HG03108 (cell line): ENCODE results near the gene MAD1L1.

Source experiments
- ATAC-seq: cut with Tn5 transposase; IDR thresholded peaks from one replicate; pipeline ENCODE4 v1.9.1; 2021; ENCODE audit warnings: moderate library complexity; ENCODE audit not compliant: unreplicated experiment

Gene MAD1L1

DNA sequence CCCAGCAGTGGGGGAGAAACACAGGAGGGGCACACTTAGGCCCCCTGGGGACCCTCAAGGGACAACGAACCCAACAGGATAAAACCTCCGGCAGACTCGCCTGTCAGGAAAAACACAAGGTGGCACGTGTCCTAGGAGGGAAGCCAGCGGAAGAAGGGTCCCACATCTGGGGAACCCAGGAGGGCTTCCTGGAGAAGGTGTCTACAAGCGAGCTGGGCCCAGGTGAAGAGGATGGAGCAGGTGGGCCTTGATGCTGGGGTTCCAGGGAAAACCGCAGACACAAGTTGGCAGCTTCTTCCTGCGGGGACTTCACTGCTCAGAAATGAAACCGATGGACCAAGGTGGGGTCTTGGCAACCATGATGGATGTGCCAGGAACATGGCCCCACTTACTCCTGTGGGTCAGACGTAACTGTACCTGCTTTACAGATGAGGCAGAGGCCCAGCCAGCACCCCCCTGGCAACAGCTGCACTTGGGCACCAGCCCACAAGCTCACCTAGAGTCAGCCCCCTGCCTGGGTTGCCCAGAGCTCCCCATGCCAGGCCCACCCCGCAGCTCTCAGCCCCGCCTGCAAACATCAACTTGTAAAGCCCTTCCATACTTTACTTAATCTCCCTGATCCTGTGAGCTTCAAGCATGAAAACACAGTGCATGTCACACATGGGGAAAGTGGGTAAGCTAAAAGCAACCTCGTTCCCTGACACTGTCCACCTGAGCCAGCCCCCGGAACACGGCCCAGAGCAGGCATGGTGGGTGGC, 337.7 kb downstream of the MAD1L1 start:
- no peak for ATAC-seq

DNA sequence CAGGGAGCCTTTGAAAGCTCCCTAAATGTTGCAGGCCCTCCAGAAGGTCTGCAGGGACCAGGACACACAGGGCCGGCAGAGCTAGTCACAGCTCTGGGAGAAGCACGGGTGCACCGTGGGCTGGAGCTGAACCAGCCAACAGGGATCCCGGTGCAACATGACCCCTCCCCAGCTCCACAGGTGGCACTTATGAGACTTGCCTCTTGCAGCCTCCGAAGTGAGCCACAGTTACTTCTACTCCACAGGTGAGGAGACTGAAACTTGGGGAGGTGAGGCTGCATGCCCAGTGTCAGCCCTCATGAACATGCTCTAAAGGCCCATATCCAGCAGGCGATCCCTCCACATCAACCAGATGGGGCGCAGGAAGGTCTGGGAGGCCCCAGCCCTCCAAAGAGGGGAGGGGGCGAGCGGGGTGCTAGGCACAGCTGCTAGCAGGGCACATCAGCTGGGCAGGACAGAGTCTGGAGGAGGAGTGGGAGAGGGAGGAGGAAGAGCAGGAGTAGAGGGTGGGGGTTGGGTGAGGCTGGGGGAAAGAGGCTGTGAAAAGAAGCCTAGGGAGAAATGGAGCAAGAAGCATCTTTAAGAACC, 338.3 kb downstream of the MAD1L1 start:
- no peak for ATAC-seq

DNA sequence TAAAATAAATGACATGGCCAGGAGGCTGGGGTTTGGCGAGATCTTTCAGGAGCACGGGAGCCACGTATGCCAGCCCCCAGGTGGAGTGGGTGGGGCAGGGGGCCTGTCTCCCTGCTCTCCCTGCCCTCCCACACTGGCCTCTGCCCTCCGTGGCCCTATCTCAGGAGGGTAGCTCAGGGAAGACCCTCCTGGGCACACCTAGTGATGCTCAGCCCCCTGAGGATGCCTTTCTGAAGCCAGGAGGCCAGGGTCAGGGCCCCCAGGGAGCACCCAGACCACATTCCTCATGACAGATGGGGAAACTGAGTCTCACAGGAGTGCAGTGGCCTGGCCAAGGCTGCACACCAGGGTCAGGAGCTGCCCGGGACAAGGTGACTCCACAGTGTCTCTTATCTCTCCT, 339.3 kb downstream of the MAD1L1 start:
- no peak for ATAC-seq

DNA sequence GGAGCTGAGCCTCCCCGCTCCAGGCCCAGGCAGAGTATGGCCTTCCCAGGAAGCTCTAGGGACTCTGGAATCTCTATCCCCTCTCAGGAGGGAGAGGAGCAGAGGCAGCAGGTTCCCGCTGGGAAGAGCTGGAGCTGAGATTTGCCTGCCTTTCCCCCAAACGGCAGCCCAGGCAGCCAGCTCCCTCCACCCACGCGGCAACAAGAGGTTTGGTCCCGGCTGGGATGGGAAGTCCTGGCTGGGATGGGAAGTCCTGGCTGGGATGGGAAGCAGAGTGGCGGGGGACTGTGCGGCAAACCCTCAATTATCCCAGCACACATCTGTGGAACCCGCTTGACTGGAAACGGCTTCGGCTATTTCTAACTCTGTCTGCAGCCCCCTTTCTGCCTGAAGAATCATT, 339.7 kb downstream of the MAD1L1 start:
- no peak for ATAC-seq

DNA sequence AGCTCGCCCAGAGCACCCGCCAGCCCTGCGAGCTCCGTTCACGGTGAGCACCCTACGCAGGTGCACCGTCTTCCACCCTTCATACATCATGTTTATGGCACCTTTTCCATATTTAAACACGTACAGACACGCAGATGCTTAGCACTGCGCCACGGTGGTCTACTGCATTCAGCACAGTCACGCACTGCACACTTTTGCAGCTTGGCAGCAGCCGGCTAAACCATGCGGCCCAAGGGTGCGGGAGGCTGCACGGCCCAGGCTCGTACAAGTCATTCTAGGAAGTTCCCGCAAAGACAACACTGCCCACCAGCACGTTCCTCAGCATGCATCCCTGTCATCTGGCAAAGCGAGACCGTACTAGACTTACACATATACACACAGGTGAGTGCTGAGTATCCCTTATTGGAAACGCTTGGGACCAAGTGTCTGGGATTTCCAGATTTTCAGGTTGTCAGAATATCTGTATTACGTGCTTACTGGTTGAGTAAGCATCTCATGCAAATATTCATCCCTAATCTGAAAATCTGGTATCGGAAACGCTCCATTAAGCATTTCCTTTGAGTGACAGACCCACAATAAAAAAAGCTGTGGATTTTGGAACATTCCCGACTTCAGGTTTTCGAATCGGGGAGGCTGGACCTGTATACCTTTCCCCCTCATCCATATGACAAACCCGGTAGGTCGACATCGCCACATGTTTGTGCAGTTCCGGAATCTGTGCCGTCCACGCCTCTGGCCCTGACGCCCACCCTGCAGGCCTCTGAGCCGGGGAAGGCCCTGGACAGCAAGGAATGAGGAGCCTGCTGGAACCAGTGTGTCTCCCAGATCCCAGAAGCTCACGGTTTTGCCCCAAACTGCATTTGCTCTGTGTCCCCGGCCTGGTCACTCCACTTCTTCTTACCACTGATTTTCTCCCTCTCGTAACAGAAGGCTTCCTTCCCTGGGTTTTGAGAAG, 340.5 kb downstream of the MAD1L1 start:
- no peak for ATAC-seq

DNA sequence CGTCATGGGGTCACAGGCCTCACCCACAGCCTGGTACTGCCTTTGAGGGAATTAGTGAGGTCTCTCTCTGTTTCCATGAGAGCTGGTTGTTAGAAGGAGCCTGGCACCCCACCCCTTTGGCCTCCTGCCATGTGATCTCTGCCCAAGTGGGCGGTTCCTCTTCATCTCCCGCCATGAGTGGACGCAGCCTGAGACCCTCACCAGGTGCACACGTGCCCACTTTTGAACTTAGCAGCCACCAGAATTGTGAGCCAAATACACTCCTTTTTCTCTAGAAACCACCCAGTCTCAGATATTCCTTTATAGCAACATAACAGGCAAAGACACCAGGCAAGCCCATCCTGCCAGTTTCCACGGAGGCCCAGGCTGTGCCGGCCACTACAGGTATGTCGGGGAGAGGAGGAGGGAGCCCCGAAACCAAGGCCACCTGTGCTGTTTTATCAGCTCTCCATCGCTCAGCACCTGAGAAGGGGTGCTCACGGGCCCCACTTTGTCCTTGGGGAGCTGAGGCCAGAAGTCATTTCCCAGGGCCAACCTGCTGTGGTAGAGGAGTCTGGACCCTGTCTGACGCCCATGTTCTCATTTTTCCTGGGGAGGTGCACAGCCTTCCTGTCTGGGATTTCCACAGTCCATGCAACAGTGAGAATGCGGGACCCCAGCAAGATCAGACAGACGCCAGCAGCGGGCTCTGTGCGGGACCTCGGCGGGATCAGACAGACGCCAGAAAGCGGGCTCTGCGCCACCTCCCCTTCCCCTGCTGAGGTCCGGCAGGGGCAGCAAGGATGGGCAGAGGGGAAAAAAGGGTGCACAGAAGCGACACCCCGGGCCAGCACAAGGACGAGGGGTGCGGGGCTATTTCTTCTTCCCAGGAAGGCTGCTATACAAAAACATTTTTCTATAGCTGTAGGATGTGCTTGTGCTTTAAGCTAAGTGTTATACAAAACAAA, 342.2 kb downstream of the MAD1L1 start:
- ATAC-seq = no peak

DNA sequence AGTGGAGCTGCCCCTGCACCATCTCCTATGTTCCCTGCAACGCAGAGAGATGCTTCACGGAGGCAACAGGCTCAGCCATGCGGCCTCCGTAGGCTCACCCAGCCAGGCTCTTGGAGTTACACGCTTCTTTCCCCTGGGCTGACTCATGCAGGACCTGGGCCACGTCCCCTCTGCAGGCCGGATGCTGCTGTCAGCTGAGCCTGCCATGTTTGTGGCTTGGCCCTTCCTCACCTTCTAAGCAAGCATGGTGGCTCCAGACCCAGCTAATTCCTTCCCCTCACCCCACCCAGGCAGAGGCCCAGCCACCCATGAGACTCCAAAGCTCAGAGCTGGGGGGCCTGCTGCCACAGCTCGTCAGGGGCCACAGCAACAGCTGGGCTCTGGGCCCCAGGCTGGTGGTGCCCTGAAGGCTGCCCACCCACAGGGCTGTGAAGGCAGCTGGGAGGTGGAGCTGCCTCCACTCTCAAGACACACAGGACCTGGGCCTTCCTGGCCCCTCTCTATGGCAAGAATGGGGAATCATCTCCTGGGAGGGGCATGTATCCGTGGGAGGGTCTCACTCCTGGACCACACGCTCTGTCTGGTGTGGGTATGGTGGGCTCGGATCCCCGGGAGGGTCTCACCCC, 343.1 kb downstream of the MAD1L1 start:
- no peak for ATAC-seq

DNA sequence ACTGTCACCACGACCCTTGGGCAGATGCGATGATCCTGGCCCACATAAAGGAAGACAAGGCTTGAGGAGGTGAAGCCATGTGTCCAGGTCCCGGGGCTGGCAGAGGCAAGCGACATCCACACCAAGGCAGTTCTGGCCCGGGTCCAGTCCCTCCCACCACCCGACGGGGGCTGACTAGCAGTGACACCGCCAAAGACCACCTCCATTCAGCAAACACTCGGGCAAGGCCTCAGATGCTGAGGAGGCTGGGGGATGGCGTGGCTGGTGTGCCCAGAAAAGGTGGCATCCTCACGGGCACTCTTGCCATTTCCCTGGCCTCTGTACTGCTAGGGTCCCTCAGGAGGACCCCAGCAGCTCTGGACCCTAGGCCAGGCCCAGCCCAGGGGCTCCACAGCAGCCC, 343.7 kb downstream of the MAD1L1 start:
- no peak for ATAC-seq

DNA sequence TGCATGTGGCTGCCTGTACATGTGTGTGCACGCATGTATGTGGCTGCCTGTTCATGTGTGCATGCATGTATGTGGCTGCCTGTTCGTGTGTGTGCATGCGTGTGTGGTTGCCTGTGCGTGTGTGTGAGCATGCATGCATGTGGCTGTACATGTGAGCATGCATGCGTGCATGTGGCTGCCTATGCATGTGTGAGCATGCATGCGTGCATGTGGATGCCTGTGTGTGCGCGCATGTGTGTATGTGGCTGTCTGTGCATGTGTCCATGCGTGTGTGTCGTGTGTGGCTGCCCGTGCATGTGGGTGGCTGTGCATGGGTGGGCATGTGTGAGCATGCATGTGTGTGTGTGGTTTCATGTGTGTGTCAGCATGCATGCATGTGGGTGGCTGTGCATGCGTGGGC, 344.3 kb downstream of the MAD1L1 start:
- no peak for ATAC-seq

DNA sequence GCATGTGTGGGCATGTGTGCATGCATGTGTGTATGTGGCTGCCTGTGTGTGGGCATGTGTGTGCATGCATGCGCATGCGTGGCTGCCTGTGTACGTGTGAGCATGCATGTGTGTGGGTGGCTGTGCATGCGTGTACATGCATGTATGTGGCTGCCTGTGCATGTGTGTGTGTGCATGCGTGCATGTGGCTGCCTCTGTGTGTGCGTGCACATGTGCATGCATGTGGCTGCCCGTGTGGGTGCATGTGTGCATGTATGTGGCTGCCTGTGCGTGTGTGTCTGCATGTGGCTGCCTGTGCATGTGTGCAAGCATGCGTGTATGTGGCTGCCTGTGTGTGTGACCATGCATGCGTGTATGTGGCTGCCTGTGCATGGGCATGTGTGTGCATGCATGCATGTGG, 345.5 kb downstream of the MAD1L1 start:
- no peak for ATAC-seq

DNA sequence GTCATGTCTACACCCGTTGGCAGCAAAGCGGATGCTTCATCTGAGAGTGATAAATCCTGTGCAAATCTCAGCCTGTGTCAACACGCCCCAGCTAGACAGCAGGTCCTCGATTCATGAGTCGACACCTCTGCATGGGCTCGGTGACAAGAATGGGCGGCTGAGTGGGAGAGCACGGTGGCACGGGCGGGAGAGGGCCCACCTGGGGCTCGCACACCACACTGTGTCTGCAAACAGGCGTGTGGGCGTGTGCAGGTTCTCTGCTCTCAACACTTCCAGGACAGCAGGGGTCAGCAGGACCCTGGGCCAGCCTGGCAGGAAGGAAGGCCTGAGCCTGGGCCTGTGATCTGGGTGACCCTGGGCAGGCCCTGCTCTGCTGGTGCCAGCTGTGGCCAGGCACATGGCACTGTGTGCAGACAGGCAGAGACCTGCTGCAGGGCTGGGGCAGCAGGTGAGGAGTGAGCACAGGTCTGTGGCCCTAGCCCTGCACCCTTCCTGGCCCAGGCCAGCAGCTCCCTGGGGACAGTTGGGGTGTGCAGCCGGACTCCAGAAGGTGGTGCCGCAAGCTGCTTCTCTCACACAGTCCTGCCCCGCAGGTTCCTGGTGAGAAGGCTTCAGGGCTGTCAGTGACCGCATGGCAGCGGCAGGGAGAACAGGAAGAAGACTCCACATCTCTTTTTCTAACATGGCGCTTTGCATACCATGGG, 346.2 kb downstream of the MAD1L1 start:
- ATAC-seq = no peak

DNA sequence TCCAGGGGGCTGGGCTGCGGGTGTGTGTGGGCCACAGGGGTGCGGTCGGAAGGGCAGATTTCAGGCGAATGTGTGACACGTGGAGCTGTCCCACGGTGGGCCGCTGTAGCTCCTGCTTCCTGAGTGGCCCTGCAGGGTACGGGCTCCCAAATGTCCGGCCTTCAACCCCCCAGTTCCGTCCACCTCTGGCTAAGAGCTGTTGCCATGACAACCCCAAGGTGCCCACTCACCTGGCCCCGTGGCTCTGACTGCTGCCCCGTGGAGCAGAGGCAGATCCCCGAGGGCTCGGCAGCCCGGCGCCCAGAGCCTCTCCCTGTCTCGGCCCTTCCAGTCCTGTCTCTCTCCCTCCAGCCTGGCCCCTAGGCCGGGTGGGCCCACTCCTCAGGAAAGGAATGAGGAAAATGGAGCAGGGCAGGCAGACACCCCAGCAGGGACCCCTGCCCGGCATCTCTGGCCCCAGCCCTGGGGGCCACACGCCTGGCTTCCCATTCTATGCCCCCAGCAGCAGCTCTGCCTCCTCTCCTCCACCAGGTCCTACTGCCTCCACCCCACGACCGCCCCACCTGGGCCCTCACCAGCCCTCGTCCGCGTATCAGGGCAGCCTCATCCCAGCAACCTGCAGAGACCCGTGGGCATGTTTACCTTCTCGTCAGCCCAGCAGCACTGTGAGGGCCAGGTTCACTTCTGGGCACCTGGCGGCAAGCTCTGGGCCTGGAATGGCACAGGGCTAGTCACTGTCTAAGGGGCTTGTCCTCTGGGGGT, 347.1 kb downstream of the MAD1L1 start:
- ATAC-seq = no peak

DNA sequence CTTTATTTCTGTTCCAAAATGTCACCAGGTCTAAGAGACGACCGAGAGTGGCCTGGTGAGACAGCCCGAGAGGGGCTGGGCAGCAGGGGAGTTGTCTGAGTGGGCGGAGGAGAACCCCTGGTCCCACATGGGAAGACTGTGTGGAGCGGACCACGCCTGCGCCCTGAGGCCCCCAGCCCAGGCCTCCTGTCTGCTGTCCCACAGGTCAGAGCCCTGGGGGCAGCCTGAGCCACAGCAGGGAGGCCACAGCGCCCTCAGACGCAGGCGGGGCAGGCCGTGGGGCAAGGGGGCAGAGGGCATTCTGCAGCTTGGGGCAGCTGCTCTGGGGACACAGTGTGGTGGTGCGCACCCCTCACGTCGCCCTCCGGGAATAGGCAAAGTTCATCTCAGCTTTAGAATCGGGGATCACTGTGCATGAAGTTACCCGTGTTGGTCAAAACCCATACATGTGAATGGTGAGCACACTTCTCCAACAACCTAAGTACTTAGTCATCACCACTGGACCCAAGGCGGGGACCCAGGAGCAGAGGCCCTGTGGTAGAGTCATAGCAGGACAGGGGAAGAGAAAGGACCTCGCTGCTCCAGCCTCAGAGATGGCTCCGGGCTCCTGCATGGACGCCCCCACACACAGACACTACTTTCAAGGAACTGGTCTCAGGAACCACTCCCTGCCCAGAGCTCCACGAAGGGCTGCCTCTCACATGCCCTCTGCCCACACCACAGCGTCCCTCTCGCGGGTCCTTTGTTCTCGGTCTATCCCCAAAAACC, 348.0 kb downstream of the MAD1L1 start:
- no peak for ATAC-seq

DNA sequence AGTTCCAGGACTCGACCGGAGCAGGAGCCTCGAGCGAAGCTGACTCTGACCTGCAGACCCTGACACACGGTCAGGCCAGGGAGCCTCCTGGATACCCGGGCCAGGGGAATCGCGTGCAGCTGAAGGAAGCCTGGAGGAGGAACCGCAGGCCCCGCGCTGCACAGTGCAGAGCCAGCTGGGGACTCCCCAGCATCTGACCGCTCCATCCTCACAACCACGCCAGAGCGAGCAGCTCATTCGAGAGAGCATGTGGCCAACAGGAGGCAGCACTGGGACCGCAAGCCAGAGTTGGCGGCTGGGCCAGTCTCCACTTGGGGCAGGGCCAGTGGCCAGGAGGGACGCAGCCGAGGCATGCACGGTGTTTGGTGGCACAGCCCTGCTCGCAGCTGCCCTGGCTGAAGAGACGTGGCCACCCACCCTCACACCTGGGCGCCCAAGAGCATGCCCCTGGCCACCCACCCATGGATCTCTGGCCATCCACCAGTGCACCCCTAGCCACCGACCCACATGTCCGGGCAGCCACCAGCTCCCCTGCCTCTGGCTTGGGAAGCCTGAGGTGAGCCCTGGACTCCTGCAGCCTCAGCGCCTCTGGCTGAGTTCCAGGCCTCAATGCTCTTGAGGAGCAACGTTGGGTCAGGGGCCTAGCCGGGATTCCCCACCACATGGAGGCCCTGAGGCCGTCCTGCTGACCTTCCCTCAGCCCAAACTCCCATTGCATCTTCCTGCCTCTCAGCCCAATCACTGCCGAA, 348.7 kb downstream of the MAD1L1 start:
- ATAC-seq = no peak

DNA sequence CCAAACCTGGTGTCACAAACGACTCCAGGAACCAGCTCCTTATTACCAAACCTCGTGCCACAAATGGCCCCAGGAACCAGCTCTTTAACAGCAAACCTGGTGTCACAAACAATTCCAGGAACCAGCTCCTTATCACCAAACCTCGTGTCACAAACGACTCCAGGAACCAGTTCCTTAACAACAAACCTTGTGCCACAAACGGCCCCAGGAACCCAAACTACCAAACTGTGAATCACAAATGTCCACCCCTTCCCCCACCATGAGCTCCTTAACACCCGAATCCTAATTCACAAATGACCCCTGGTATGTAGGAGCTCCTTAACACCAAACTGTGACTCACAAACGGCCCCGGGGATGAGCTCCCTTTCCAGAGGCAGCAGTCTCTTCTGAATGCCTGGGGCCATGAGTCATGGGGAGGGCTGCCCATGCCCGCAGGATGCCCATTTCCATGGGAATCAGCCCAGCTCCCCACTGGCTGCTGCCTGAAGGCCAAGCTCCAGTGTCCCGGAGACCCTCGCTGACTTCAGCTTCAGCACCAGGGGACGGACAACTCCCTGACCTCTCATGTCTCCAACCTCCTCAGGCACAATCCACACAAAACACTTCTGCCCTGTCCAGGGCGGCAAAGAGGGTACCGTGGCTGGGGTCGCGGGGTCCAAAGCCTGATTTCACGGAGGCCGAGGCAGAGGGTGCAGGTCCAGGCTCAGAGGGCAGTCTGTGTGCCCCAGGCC, 349.5 kb downstream of the MAD1L1 start:
- no peak for ATAC-seq

DNA sequence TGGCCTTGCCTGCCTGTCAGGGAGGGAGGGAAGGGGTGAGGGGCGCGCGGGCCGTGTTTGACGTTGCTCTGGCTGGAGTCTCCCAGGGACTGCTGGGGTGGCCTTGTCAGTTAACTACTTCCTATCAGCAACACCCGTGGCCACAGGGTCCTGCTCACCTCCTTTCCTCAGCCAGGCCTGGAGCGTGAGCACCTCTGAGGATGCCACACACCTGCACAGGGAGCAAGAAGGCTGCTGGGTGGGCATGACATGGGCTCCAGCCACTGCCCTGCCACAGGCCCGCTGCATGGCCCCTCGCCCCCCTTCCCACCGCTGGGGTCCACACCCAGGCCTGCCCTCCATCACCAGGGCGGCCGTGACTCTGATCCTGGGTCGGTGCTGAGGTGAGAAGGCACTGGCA, 350.3 kb downstream of the MAD1L1 start:
- no peak for ATAC-seq

DNA sequence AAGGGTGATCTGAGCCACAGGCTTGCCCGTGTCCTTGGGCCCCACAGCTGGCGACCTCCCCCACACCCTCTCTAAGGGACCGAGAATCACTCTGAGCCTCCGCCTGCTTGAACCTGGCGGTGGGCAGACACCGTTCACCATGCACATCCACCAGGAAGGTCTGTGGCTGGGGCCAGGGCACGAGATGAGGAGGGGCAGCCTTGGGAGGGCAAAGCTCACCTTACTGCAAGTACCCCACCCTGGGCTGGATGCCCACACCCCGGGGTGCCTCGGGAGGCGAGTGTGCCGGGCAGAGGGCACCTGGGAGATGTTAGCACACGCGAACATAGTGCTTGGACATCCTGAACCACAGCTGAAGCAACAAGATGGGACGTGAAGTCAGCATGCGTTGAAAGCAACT, 350.8 kb downstream of the MAD1L1 start:
- ATAC-seq = no peak
